ENCODE measurements around the gene TRIM8.

TRIM8 gene

DNA sequence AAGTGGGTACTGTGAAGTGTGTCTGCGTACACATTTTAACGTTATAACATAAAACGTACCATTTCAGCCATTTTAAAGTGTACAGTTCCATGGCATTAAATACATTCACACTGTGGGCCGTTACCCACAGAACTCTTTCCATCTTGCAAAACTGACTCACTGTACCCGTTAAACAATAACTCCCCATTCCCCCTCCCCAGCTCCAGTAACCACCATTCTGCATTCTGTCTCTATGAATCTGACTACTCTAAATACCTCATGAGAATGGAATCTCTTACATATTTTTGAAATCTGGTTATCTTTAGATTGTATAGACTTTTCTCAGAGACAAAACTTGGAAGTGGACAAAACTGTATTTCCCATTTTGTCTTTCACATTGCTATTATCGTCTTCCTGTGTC, 60.6 kb downstream of the TRIM8 start:
- Histone ChIP-seq H2AFZ (ENCODE audit: low read depth, low read length, severe bottlenecking) (no peak overlapping the region), H3K9me3 (ENCODE audit: insufficient read depth, low read length) (no peaks in the 10 kb centered on the region), H3F3A (ENCODE audit: insufficient read depth) (no peaks in the 10 kb centered on the region), H3K36me3 (ENCODE audit: low read length) (no peaks in the 10 kb centered on the region), H3K27me3 (ENCODE audit: low read length) (no peaks in the 10 kb centered on the region), H3K79me2 (ENCODE audit: insufficient read depth, low read length) (no peaks in the 10 kb centered on the region), H4K20me1 (ENCODE audit: low read depth, low read length) (no peaks in the 10 kb centered on the region), H3K9me2 (replicated peaks; ENCODE audit: insufficient read depth, low read length) (no peaks in the 10 kb centered on the region), H3K9ac (ENCODE audit: low read length) (no peak overlapping the region), H3K27ac (ENCODE audit: low read depth, low read length) (no peak overlapping the region), H3K4me2 (ENCODE audit: low read depth, low read length, poor library complexity, severe bottlenecking) (no peak overlapping the region), H3K4me3 (ENCODE audit: insufficient read depth, low read length, poor library complexity, severe bottlenecking) (no peak overlapping the region)
- TF ChIP-seq, protein P1, sequence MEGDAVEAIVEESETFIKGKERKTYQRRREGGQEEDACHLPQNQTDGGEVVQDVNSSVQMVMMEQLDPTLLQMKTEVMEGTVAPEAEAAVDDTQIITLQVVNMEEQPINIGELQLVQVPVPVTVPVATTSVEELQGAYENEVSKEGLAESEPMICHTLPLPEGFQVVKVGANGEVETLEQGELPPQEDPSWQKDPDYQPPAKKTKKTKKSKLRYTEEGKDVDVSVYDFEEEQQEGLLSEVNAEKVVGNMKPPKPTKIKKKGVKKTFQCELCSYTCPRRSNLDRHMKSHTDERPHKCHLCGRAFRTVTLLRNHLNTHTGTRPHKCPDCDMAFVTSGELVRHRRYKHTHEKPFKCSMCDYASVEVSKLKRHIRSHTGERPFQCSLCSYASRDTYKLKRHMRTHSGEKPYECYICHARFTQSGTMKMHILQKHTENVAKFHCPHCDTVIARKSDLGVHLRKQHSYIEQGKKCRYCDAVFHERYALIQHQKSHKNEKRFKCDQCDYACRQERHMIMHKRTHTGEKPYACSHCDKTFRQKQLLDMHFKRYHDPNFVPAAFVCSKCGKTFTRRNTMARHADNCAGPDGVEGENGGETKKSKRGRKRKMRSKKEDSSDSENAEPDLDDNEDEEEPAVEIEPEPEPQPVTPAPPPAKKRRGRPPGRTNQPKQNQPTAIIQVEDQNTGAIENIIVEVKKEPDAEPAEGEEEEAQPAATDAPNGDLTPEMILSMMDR (IDR thresholded peaks at IDR 0.05; ENCODE audit: insufficient read depth, low read length, poor library complexity, severe bottlenecking): no peak
- TF ChIP-seq EZH2phosphoT487 (conservative IDR thresholded peaks at IDR 0.05; ENCODE audit: low read length): no peak

DNA sequence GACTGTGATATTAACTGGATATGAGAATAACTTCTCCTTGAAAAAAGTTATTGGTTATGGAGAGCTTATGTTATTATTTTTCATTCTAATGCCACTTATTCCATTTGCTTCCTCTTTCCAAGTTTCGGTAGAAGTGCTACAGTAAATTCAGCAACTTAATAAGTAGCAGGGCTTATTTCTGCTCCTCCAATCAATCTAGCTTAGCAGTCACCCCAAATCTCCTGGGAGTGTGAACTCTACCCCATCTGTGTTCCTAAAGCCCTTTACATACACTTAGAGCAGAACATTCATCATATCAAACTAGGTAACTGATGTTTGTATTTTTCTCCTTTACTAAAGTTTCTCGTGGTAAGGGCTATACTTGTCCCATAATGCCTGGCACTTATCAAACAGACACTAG, 61.3 kb downstream of the TRIM8 start:
- no peaks in the 10 kb centered on the region for H3K9me2 ChIP-seq (replicated peaks; ENCODE audit: insufficient read depth, low read length)
- H3K4me3 ChIP-seq (ENCODE audit: insufficient read depth, low read length, poor library complexity, severe bottlenecking): no peak overlapping the region
- no peaks in the 10 kb centered on the region for H3K9me3 ChIP-seq (ENCODE audit: insufficient read depth, low read length)
- H3K27me3 ChIP-seq (ENCODE audit: low read length): no peaks in the 10 kb centered on the region
- no peaks in the 10 kb centered on the region for H3F3A ChIP-seq (ENCODE audit: insufficient read depth)
- TF ChIP-seq EZH2phosphoT487 (conservative IDR thresholded peaks at IDR 0.05; ENCODE audit: low read length): no peak
- TF ChIP-seq, protein P1 (IDR thresholded peaks at IDR 0.05; ENCODE audit: insufficient read depth, low read length, poor library complexity, severe bottlenecking): no peak
- H4K20me1 ChIP-seq (ENCODE audit: low read depth, low read length): no peaks in the 10 kb centered on the region
- H2AFZ ChIP-seq (ENCODE audit: low read depth, low read length, severe bottlenecking): no peak overlapping the region
- H3K79me2 ChIP-seq (ENCODE audit: insufficient read depth, low read length): no peaks in the 10 kb centered on the region
- H3K27ac ChIP-seq (ENCODE audit: low read depth, low read length): no peak overlapping the region
- no peak overlapping the region for H3K4me2 ChIP-seq (ENCODE audit: low read depth, low read length, poor library complexity, severe bottlenecking)
- no peak overlapping the region for H3K9ac ChIP-seq (ENCODE audit: low read length)
- H3K36me3 ChIP-seq (ENCODE audit: low read length): no peaks in the 10 kb centered on the region

All from SU-DHL-6 (cell line).